Esophagus squamous epithelium (tissue), 4 donors: ENCODE results near the gene KRIT1.

Experiments
- POLR2A ChIP-seq, 4 donors: fragments of 450-650 bp; IDR thresholded peaks; one replicate each; pipeline ENCODE4 v1.6.1; 2017; ENCODE audit warnings: antibody characterized with exemption in 4 of 4, mild to moderate bottlenecking in 4 of 4, moderate library complexity in 3 of 4
- TF ChIP-seq, protein P1 (sequence below), 6 experiments: fragments of 450-650 bp in 4 of 6; fragments of 200-600 bp in 2 of 6; sonication (generic) in 2 of 6; IDR thresholded peaks; one replicate each; pipeline ENCODE4 v1.5.1; 2016 to 2019; ENCODE audit warnings: antibody characterized with exemption in 6 of 6, mild to moderate bottlenecking in 4 of 6, moderate library complexity in 4 of 6

DNA sequence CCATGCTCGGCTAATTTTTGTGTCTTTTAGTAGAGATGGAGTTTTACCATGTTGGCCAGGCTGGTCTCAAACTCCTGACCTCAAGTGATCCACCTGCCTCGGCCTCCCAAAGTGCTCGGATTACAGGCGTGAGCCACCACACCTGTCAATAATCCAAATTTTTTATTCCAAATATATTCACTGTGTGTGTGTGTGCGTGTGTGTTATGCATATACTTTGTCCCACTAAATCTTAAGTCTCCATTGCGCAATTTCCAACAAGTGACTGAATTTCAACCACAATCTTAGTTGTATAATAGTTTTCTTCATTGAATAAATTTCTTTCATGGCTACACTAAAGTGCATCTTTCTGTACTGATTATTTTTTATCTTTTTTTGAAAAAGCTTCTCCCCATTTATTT is 2.7 kb downstream of the KRIT1 start:
- TF ChIP-seq POLR2A (IDR thresholded peaks at IDR 0.05) = no peak
- TF ChIP-seq, protein P1, sequence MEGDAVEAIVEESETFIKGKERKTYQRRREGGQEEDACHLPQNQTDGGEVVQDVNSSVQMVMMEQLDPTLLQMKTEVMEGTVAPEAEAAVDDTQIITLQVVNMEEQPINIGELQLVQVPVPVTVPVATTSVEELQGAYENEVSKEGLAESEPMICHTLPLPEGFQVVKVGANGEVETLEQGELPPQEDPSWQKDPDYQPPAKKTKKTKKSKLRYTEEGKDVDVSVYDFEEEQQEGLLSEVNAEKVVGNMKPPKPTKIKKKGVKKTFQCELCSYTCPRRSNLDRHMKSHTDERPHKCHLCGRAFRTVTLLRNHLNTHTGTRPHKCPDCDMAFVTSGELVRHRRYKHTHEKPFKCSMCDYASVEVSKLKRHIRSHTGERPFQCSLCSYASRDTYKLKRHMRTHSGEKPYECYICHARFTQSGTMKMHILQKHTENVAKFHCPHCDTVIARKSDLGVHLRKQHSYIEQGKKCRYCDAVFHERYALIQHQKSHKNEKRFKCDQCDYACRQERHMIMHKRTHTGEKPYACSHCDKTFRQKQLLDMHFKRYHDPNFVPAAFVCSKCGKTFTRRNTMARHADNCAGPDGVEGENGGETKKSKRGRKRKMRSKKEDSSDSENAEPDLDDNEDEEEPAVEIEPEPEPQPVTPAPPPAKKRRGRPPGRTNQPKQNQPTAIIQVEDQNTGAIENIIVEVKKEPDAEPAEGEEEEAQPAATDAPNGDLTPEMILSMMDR (IDR thresholded peaks at IDR 0.05) = no peak
